ENCODE results near the gene PPDPF.

GRCh38 chr20:63507083-63507743, 13.4 kb upstream of the PPDPF start:
- TF ChIP-seq CTCF (IDR thresholded peaks at IDR 0.05) (no peak), POLR2A (IDR thresholded peaks at IDR 0.05) (no peak)

Data from prostate gland (tissue), 2 donors.